ENCODE data around the gene GCNT2. TPM values are rescaled to one million over a fixed set of nuclear protein-coding genes. Genes with fewer than 3 reads are reported as not detected.

GCNT2 gene
- total RNA-seq, 1 experiment from 2014 or later, result 0.28 TPM

- no TSS peak for BruUV-seq (replicated peaks)
- no peak overlapping the region for H3K27ac ChIP-seq (ENCODE audit: low read depth, low read length, poor library complexity, severe bottlenecking)
- DNase-seq (ENCODE audit: low spot score), result no peak
- ChIA-PET CTCF (no interaction called here), POLR2A (ENCODE audit: low non-redundant PET) (no interaction called here)
- no peaks in the 10 kb centered on the region for H3K27me3 ChIP-seq (replicated peaks; ENCODE audit: insufficient read depth, low read depth, low read length, poor library complexity)
- H3K9me3 ChIP-seq (ENCODE audit: low read depth, low read length, poor library complexity, severe bottlenecking), result no peaks in the 10 kb centered on the region
- H3K36me3 ChIP-seq (ENCODE audit: insufficient read depth, low read length, poor library complexity, severe bottlenecking), result no peaks in the 10 kb centered on the region
- no peaks in the 10 kb centered on the region for H3K4me1 ChIP-seq (ENCODE audit: insufficient read depth, low read length, poor library complexity, severe bottlenecking)
- no peak overlapping the region for H3K4me3 ChIP-seq (ENCODE audit: low read depth, low read length, poor library complexity, severe bottlenecking)
- intact Hi-C loops (cut with micrococcal nuclease; ENCODE audit: unreplicated experiment), result no loop called here
- no peak for TF ChIP-seq EZH2 (IDR thresholded peaks at IDR 0.05; ENCODE audit: borderline replicate concordance, low read depth, low read length, poor library complexity, severe bottlenecking)
- no peak for TF ChIP-seq CTCF (conservative IDR thresholded peaks at IDR 0.05; ENCODE audit: low read depth, low read length)
These were observed 74.8 kb downstream of the GCNT2 start for GRCh38 chr6:10595731-10596664.

GRCh38 chr6:10597499-10598001 lies 76.4 kb downstream of the GCNT2 start:
- Histone ChIP-seq H3K36me3 (ENCODE audit: insufficient read depth, low read length, poor library complexity, severe bottlenecking) (no peaks in the 10 kb centered on the region), H3K27me3 (replicated peaks; ENCODE audit: insufficient read depth, low read depth, low read length, poor library complexity) (no peaks in the 10 kb centered on the region), H3K4me1 (ENCODE audit: insufficient read depth, low read length, poor library complexity, severe bottlenecking) (no peaks in the 10 kb centered on the region), H3K9me3 (ENCODE audit: low read depth, low read length, poor library complexity, severe bottlenecking) (no peaks in the 10 kb centered on the region), H3K4me3 (ENCODE audit: low read depth, low read length, poor library complexity, severe bottlenecking) (no peak overlapping the region), H3K27ac (ENCODE audit: low read depth, low read length, poor library complexity, severe bottlenecking) (no peak overlapping the region)
- no TSS peak for BruUV-seq (replicated peaks)
- ChIA-PET POLR2A (ENCODE audit: low non-redundant PET) (no interaction called here), CTCF (no interaction called here)
- TF ChIP-seq EZH2 (IDR thresholded peaks at IDR 0.05; ENCODE audit: borderline replicate concordance, low read depth, low read length, poor library complexity, severe bottlenecking), result no peak
- TF ChIP-seq CTCF (conservative IDR thresholded peaks at IDR 0.05; ENCODE audit: low read depth, low read length), result no peak
- intact Hi-C loops (cut with micrococcal nuclease; ENCODE audit: unreplicated experiment), result no loop called here
- DNase-seq (ENCODE audit: low spot score), result no peak

- no peak overlapping the region for H3K4me3 ChIP-seq (ENCODE audit: low read depth, low read length, poor library complexity, severe bottlenecking)
- POLR2A ChIA-PET (ENCODE audit: low non-redundant PET), result no interaction called here
- no peak overlapping the region for H3K27ac ChIP-seq (ENCODE audit: low read depth, low read length, poor library complexity, severe bottlenecking)
- no peaks in the 10 kb centered on the region for H3K27me3 ChIP-seq (replicated peaks; ENCODE audit: insufficient read depth, low read depth, low read length, poor library complexity)
- no peaks in the 10 kb centered on the region for H3K9me3 ChIP-seq (ENCODE audit: low read depth, low read length, poor library complexity, severe bottlenecking)
- TF ChIP-seq EZH2 (IDR thresholded peaks at IDR 0.05; ENCODE audit: borderline replicate concordance, low read depth, low read length, poor library complexity, severe bottlenecking) (no peak), CTCF (conservative IDR thresholded peaks at IDR 0.05; ENCODE audit: low read depth, low read length) (no peak)
- no peak for DNase-seq (ENCODE audit: low spot score)
- CTCF ChIA-PET, result no interaction called here
- H3K4me1 ChIP-seq (ENCODE audit: insufficient read depth, low read length, poor library complexity, severe bottlenecking), result no peaks in the 10 kb centered on the region
- BruUV-seq (replicated peaks), result no TSS peak
- H3K36me3 ChIP-seq (ENCODE audit: insufficient read depth, low read length, poor library complexity, severe bottlenecking), result no peaks in the 10 kb centered on the region
- intact Hi-C loops (cut with micrococcal nuclease; ENCODE audit: unreplicated experiment), result no loop called here
These were observed 77.2 kb downstream of the GCNT2 start for GRCh38 chr6:10598084-10598960.
